ENCODE data around the gene MYOM1.
"Not testable (repeated sequence)": the region's sequence is repeated elsewhere in the genome, so short reads cannot be mapped to it uniquely, and the experiment has no call there.

MYOM1 gene

GRCh38 chr18:3052411-3052758 is 167.4 kb downstream of the MYOM1 start:
- no peak for TF ChIP-seq CTCF (IDR thresholded peaks at IDR 0.05; ENCODE audit: low read depth, low read length, missing control alignments)
- no peak overlapping the region for H3K4me3 ChIP-seq (replicated peaks; ENCODE audit: low read depth, low read length)
- DNase-seq (ENCODE audit: extremely low read depth, low read depth), result no peak

DNA sequence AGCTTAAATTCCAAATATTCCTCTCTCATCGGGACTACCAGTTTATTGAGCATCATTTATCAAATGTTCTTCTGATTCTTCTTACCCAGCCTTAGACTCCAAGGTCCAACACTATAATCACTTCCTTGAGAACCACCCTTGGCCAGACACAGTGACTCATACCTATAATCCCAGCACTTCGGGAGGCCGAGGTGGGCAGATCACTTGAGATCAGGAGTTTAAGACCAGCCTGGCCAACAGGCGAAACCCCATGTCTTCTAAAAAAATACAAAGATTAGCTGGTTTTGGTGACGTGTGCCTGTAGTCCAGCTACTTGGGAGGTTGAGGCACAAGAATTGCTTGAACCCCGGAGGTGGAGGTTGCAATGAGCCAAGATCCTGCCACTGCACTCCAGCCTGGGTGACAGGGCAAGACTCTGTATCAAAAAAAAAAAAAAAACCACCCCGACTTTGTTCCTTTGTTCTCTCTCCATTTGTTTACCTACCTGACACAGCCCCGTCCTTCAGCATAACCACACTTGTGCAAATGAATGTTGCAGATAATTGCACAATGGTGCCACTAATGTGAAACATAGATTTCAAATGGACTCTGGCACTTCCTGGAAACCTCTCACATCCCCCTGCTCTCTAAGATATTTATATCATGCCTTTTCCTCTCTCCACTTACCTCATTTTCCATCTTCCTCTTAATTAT is 167.9 kb downstream of the MYOM1 start:
- DNase-seq (ENCODE audit: extremely low read depth, low read depth), result no peak
- TF ChIP-seq CTCF (IDR thresholded peaks at IDR 0.05; ENCODE audit: low read depth, low read length, missing control alignments), result no peak

DNA sequence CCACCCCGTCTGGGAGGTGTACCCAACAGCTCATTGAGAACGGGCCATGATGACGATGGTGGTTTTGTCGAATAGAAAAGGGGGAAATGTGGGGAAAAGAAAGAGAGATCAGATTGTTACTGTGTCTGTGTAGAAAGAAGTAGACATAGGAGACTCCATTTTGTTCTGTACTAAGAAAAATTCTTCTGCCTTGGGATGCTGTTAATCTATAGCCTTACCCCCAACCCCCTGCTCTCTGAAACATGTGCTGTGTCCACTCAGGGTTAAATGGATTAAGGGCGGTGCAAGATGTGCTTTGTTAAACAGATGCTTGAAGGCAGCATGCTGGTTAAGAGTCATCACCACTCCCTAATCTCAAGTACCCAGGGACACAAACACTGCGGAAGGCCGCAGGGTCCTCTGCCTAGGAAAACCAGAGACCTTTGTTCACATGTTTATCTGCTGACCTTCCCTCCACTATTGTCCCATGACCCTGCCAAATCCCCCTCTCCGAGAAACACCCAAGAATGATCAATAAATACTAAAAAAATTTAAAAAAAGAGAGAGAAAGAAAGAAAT is 169.8 kb downstream of the MYOM1 start:
- DNase-seq (ENCODE audit: extremely low read depth, low read depth); H3K4me3 ChIP-seq (replicated peaks; ENCODE audit: low read depth, low read length): not testable (repeated sequence)

More for the DNA sequence above, 167.9 kb downstream of the MYOM1 start:
- no peak overlapping the region for H3K4me3 ChIP-seq (replicated peaks; ENCODE audit: low read depth, low read length)

- no peak overlapping the region for H3K4me3 ChIP-seq (replicated peaks; ENCODE audit: low read depth, low read length)
- DNase-seq (ENCODE audit: extremely low read depth, low read depth), result no peak
- TF ChIP-seq CTCF (IDR thresholded peaks at IDR 0.05; ENCODE audit: low read depth, low read length, missing control alignments), result no peak
Observed at GRCh38 chr18:3048820-3049349, 170.9 kb downstream of the MYOM1 start.

DNA sequence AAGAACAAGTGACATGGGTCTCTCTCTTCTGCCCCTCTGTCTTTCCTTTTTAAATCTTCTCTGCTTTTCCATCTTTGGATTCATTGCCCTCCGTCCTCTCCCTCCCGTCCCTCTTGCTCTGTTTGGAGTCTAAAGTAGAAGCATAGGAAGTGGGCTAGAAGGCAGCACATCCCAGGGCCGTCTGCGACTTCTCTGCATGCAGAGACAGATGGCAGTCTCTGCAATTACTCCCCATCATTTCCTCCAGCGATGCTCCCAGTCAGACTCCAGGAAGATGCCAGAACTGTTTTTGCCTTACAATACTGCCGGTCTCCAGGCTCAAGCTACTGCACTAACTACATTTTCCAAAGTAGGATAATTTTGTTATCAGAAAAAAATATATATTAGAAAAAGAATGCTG is 171.6 kb downstream of the MYOM1 start:
- TF ChIP-seq CTCF (IDR thresholded peaks at IDR 0.05; ENCODE audit: low read depth, low read length, missing control alignments), result no peak
- no peak for DNase-seq (ENCODE audit: extremely low read depth, low read depth)
- H3K4me3 ChIP-seq (replicated peaks; ENCODE audit: low read depth, low read length), result no peak overlapping the region

DNA sequence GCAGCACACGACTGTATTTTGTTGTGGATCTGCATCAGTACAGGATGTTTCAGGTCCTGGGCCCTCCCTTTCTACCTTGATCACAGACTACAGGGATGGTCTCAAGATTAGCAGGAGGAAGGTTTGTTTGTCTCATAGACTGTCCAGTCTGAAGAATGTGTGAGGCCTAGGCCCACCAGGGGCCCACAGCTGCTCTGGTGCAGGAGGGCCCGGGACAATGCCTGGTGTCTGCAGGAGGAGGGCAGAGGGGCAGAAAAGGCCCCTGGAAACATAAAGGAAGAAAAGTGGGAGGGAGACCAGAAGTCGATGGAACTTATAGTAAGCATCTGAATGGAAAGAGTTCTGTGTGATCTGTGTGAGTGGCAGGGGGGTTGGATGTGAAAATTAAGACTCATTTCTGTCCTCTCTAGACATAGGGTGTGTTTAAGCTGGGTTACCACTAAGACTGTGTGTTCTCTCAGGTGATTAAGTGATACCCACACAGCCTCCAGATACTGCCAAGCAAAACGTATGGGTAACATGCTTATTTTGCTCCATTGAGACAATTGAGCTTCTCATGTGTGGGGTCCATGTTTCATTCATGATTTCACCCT is 173.5 kb downstream of the MYOM1 start:
- DNase-seq (ENCODE audit: extremely low read depth, low read depth), result no peak
- H3K4me3 ChIP-seq (replicated peaks; ENCODE audit: low read depth, low read length), result no peak overlapping the region
- no peak for TF ChIP-seq CTCF (IDR thresholded peaks at IDR 0.05; ENCODE audit: low read depth, low read length, missing control alignments)

DNA sequence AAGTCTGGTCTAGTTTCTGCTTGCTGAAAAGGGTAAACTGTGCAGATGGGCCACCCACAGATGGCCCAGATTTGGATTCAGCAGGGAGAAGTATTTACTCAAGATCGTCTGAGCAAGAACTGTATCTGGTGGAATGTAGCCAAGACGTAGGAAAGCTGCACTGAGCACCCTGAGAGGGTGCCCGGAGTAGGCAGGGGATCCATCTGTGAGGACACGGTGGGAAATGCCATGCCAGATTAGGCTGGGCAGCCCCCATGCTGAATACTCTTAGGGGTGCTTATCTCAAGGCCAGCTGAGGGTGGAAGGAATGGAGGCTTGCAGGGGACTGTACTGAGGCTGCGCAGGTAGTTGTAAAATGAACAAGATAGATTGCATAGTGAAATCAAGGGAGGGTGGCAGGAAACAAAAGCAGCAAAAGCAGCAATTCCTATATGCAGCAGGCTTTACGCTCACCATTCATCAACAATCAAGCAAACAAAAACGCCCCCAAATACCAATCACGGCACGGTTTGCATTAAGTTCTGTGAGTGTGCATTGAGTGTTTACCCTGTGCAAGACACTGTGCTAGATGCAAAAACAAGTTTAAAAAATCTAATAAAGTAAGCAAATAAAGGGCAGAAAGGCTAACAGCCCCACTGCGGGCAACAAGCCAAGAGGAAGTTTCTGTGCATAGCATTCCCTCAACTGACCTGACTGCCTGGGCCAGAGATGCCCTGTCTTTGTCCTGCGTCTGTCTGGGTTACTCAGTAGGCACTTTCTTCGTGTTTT is 174.7 kb downstream of the MYOM1 start:
- TF ChIP-seq CTCF (IDR thresholded peaks at IDR 0.05; ENCODE audit: low read depth, low read length, missing control alignments), result no peak
- H3K4me3 ChIP-seq (replicated peaks; ENCODE audit: low read depth, low read length), result no peak overlapping the region
- no peak for DNase-seq (ENCODE audit: extremely low read depth, low read depth)

Data from HFF-Myc (cell line).